Peyer's patch (tissue), 4 donors: ENCODE measurements around the gene TNFRSF4. TPM values are rescaled to one million over a fixed set of nuclear protein-coding genes. Genes with fewer than 3 reads are reported as not detected.

Experiments
- DNase-seq, 3 donors: peaks; one replicate each; pipeline ENCODE4 v3.0.0-alpha.2; 2017 to 2019
- H3K27ac ChIP-seq, 4 donors: fragments of 200-600 bp; sonication (generic); one replicate each; pipeline ENCODE4 v1.5.1; 2016 to 2019
- H3K27me3 ChIP-seq, 2 donors: fragments of 200-600 bp; sonication (generic); one replicate each; pipeline ENCODE4 v1.5.1; 2019
- H3K36me3 ChIP-seq, 3 donors: fragments of 200-600 bp; sonication (generic); one replicate each; pipeline ENCODE4 v1.5.1; 2016 to 2019
- H3K4me1 ChIP-seq, 4 donors: fragments of 200-600 bp; sonication (generic); one replicate each; pipeline ENCODE4 v1.5.1; 2016 to 2019
- H3K4me3 ChIP-seq, 4 donors: fragments of 200-600 bp; sonication (generic); 1 replicate in 3 of 4; 2 replicates in 1 of 4; pipeline ENCODE4 v1.5.1; 2016 to 2019; ENCODE audit warnings: mild to moderate bottlenecking in 1 of 4
- H3K9me3 ChIP-seq, 4 donors: fragments of 200-600 bp; sonication (generic); one replicate each; pipeline ENCODE4 v1.5.1; 2016 to 2019; ENCODE audit warnings: mild to moderate bottlenecking in 1 of 4
- CTCF ChIP-seq, 6 experiments: fragments of 450-650 bp in 4 of 6; fragments of 200-600 bp in 2 of 6; sonication (generic) in 1 of 6; IDR thresholded peaks; one replicate each; pipeline ENCODE4 v1.5.1; 2017 to 2019; ENCODE audit warnings: antibody characterized with exemption in 6 of 6, mild to moderate bottlenecking in 3 of 6, moderate library complexity in 1 of 6
- POLR2A ChIP-seq, 2 donors: fragments of 450-650 bp; IDR thresholded peaks; one replicate each; pipeline ENCODE4 v1.5.1; 2017; ENCODE audit warnings: antibody characterized with exemption in 2 of 2, mild to moderate bottlenecking in 2 of 2, moderate library complexity in 2 of 2
- total RNA-seq, 4 donors: library from RNA; depleted of rRNA; stranded (reverse); fragments of >200 nt; gene quantifications; one replicate each; pipeline ENCODE4 v1.1.0, GENCODE V29; 2016

TNFRSF4 gene
- total RNA-seq, 4 donors from 2014 or later: 1.6 to 9.1 (median 2.8) TPM; not detected in 1

DNA sequence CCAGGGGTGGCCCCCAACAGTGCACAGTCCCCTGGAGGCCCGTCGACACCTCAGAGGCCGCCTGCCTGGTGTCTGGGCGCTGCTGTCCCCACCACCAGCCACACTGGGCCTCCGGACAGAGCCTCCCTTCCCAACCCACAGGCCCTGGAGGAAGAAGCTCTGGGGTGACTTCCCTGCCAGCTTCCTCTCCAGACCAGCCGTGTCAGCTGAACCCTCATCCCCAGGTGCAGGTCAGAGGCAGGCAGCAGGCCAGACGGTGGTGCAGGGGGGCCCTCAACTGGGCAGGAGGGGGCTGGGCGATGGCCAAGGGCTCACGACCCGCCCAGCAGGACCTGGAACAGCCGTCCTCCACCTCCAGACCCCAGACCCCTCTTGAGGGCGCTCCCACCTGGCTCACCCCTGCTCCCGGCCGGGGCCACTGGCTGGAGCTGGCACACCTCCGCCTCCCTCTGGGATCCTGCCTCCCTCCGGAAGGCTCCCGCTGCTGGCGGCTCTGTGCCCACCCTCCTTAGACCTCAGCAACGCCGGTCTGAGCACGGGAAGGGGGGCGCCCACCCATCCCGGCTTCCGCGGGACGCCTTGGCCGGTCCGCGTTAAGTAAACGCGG lies 8.1 kb downstream of the TNFRSF4 start:
- H3K27ac ChIP-seq: peak overlapping the region in 2 of 4 donors; percentile 59 to 61
- no peaks in the 10 kb centered on the region for H3K36me3 ChIP-seq
- H3K9me3 ChIP-seq: no peaks in the 10 kb centered on the region
- peak overlapping the region; percentile 19 to 44 (median 36) for H3K4me3 ChIP-seq
- peaks cover 0 to 47% (median 33%) of the 10 kb centered on the region in 4 donors for H3K4me1 ChIP-seq
- TF ChIP-seq POLR2A (IDR thresholded peaks at IDR 0.05) (no peak), CTCF (IDR thresholded peaks at IDR 0.05) (no peak)
- H3K27me3 ChIP-seq: peaks cover 0 to 15% of the 10 kb centered on the region in 2 donors
- peak in 1 of 3 donors; percentile 52 for DNase-seq

GRCh38 chr1:1204998-1205768 lies 8.8 kb downstream of the TNFRSF4 start:
- Histone ChIP-seq H3K27ac (peak overlapping the region in 1 of 4 donors; percentile 61), H3K27me3 (peaks cover 0 to 16% of the 10 kb centered on the region in 2 donors), H3K9me3 (no peaks in the 10 kb centered on the region), H3K4me3 (peak overlapping the region in 3 of 4 donors; percentile 30 to 44 (median 43)), H3K4me1 (peaks cover 0 to 54% (median 36%) of the 10 kb centered on the region in 4 donors), H3K36me3 (no peaks in the 10 kb centered on the region)
- DNase-seq: peak in 1 of 3 donors; percentile 43
- TF ChIP-seq POLR2A (IDR thresholded peaks at IDR 0.05) (no peak), CTCF (IDR thresholded peaks at IDR 0.05) (no peak)

GRCh38 chr1:1204425-1204920 lies 9.5 kb downstream of the TNFRSF4 start:
- peak in 1 of 3 donors; percentile 37 for DNase-seq
- H3K27me3 ChIP-seq: peaks cover 0 to 16% of the 10 kb centered on the region in 2 donors
- H3K36me3 ChIP-seq: no peaks in the 10 kb centered on the region
- no peak for TF ChIP-seq POLR2A (IDR thresholded peaks at IDR 0.05)
- H3K4me3 ChIP-seq: no peak overlapping the region
- H3K9me3 ChIP-seq: no peaks in the 10 kb centered on the region
- no peak overlapping the region for H3K27ac ChIP-seq
- peaks cover 0 to 54% (median 36%) of the 10 kb centered on the region in 4 donors for H3K4me1 ChIP-seq

DNA sequence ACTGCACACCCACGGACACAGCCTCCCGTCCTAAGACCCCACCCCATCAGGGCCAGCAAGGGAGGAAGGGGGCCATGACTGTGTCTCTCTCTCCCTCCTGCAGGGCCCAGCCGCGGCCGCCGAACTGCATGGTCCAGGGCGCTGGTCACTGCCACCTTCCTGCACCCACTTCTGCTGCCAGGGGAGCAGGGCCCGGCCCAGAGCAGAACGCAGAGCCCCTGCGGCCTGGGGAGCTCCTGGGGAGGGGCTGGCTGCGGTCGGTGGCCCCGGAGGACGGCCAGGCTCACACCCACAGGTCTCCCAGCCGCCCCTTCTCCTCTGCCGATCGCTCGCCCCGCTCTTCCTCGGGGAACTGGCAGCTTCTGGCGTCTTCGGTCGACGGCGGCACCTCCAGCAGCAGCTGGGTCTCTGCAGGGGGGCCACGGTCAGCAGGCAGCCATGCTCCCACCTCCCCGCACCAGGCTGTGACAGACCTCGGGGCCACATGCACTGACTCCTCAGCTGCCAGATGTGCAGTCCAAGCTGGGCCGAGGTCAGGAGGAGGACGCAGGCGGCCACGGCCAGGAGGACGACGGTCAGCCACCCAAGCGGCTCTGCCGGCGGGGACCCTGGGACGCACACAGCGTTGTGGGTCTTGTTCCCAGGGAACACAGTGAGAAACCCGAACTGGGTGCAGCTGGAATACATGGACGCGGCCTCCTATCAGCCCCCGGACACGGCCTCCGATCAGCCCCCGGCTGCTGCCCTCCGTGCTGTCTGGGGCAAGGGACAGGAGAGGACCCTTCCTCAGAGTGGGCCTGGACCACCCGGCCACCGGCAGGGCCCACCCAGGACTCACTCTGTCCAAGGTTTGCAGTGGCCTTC lies 10.2 kb downstream of the TNFRSF4 start:
- TF ChIP-seq CTCF (IDR thresholded peaks at IDR 0.05) (no peak), POLR2A (IDR thresholded peaks at IDR 0.05) (no peak)
- Histone ChIP-seq H3K4me1 (peaks cover 0 to 48% (median 35%) of the 10 kb centered on the region in 4 donors), H3K4me3 (no peak overlapping the region), H3K36me3 (no peaks in the 10 kb centered on the region), H3K27ac (no peak overlapping the region), H3K9me3 (no peaks in the 10 kb centered on the region), H3K27me3 (peaks cover 0 to 16% of the 10 kb centered on the region in 2 donors)
- peak in 1 of 3 donors; percentile 43 for DNase-seq

- DNase-seq: peak in 1 of 3 donors; percentile 52
- no peak for TF ChIP-seq POLR2A (IDR thresholded peaks at IDR 0.05)
- no peak overlapping the region for H3K4me3 ChIP-seq
- H3K4me1 ChIP-seq: peaks cover 0 to 40% (median 27%) of the 10 kb centered on the region in 4 donors
- H3K27ac ChIP-seq: no peak overlapping the region
- no peaks in the 10 kb centered on the region for H3K9me3 ChIP-seq
- H3K27me3 ChIP-seq: peaks cover 0 to 16% of the 10 kb centered on the region in 2 donors
- no peaks in the 10 kb centered on the region for H3K36me3 ChIP-seq
Observed at GRCh38 chr1:1202831-1203560, 11.0 kb downstream of the TNFRSF4 start.
